GM12873 (cell line): ENCODE results near the gene AZU1.

Experiments
- CTCF ChIP-seq: IDR thresholded peaks from 2 replicates; pipeline ENCODE4 v1.5.1; 2012; ENCODE audit warnings: low read depth, mild to moderate bottlenecking, moderate library complexity, low read length, control low read depth; ENCODE audit not compliant: insufficient read depth; ENCODE audit errors: missing control alignments

Gene AZU1

DNA sequence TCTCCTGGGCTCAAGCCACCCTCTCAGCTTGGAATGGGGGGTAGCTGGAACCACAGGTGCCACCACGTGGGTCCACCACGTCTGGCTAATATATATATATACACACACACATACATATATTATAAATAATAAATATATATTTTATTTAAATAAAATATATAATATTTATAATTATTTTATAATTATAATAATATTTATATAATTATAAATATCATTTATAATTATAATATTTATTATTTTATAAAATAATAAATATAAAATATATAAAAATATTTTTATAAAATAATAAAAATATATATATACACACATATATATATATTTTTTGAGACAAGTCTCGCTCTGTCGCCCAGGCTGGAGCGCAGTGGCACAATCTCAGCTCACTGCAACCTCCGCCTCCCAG, 26.9 kb downstream of the AZU1 start:
- no peak for TF ChIP-seq CTCF

DNA sequence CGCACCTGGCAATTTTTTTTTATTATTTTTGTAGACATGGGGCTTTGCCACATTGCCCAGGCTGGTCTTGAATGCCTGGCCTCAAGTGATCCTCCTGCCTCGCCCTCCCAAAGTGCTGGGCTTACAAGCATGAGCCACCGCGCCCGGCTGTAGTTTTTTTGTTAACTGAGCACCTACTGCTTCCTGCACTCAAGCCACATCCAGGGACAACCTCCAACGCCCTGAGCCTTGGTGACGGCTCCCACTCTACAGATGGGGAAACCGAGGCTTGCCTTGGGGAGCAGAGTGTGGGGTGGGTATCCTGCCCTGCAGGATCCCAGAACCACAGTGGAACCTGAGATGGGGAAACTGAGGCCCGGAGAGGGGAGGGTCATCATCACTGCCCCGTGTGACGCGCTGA, 27.5 kb downstream of the AZU1 start:
- TF ChIP-seq CTCF, result no peak

DNA sequence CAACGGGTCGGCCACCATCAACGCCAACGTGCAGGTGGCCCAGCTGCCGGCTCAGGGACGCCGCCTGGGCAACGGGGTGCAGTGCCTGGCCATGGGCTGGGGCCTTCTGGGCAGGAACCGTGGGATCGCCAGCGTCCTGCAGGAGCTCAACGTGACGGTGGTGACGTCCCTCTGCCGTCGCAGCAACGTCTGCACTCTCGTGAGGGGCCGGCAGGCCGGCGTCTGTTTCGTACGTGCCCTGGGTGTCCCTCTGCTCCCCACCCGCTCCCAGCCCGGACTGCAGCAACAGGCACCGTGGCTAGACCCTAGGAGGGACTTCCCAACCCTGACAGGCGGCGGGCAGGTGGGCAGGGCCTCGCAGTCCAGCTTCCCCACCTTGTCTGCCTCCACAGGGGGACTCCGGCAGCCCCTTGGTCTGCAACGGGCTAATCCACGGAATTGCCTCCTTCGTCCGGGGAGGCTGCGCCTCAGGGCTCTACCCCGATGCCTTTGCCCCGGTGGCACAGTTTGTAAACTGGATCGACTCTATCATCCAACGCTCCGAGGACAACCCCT, 28.0 kb downstream of the AZU1 start:
- no peak for TF ChIP-seq CTCF

DNA sequence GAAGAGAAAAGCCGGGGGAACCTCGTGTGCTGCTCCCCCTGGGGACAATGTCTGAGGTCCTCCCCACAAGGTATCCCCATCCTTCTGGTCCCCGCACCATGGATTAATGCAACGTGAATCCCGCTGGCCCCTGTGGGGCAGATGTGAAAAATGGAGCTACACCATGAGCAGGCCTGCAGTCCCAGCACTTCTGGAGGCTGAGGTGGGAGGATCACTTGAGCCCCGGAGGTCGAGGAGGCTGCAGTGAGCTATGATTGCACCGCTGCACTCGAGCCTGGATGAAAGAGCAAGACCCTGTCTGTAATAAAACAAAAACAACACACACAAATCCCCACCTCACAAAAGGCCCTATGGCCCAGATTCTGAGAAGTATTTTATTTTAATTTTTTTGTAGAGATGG, 30.6 kb downstream of the AZU1 start:
- TF ChIP-seq CTCF, result no peak

DNA sequence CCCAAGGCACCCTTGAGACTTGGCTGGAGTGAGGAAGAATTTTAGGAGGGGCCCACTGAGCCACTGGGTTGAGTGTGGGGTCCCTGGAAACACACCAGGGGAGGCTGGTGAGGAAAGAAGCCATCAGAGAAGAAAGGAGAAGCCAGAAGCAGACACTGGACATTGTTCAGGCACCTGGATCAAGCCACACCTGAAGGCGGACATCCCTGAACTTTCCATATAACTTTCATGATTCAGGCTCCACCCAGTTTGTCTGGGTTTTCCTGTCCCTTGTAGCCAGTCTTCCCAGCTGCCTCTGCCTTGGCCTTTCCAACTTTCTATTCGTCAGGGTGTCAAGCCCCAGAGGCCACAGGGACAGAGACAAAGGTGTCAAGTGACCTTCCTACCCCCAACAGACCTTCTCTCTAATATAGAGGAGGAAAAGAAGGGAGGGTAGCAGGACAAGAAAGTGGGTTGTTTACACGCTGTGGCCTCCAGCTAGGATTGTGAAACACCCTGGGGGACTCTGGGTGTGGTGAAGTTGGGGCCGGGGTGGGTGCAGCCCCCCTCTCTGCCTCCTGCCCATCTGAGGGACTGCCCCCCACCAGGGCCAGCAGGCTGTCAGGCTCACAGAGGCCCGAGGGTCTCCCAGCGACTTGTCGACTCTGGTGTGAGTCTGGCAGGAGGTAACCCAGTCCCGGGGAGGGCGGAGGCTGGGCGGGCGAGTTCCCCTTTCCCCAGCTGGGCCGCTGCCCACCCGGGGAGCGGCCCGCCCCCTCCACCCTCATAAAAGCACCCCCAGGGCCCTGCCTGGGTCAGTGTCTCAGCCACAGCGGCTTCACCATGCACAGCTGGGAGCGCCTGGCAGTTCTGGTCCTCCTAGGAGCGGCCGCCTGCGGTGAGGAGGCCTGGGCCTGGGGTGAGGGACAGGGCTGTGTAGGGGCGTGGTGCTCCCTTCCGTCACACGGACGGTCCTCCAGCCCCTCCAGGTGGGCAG, 31.5 kb downstream of the AZU1 start, which contains the start of gene CFD:
Gene CFD, plus strand, starts transcription at position 797 of the 976 bp plus-strand sequence. Its CDS starts 26 bp downstream, at position 823.
- TF ChIP-seq CTCF, result no peak

- TF ChIP-seq CTCF, result no peak
Observed at GRCh38 chr19:861141-861755, 33.6 kb downstream of the AZU1 start.
